GM21737 (cell line): ENCODE results near the gene SCLT1.

Experiments used
- ATAC-seq: cut with Tn5 transposase; IDR thresholded peaks from one replicate; pipeline ENCODE4 v1.9.1; 2021; ENCODE audit warnings: mild to moderate bottlenecking, moderate library complexity; ENCODE audit not compliant: unreplicated experiment

The SCLT1 gene

DNA sequence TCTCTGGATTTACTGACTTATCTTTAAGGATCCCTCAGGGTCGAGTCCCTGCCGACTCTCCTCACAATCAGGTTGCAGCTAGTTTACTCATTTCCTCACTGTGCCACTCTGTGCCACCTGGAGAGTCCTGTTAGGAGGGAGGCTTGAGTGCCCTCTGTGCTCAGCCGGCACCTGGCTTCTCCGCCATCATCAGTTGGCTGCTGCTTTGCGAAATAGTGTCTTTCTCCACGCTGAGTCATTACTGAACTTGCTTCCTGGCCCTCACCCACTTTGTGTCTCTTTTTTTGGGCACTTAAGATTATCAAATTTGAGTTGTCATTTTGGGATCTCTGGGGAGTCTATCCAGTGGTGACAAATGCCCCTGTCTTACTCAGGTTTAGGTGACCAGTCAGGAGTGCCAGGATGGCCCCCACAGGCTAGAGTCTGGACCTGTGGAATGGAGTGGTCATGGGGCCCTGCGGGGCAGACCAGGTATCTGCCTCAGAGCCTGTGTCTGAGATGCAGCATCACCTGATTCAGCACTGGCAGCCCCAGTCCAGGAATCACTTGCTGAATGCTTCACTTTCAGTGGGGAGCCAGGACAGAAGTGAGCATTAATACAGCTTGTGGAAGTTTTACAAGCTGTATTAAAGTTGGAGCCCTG lies 246.1 kb downstream of the SCLT1 start:
- ATAC-seq: no peak

GRCh38 chr4:128846063-128846462 lies 247.3 kb downstream of the SCLT1 start:
- no peak for ATAC-seq

- ATAC-seq: no peak
These were observed 248.4 kb downstream of the SCLT1 start for GRCh38 chr4:128844931-128845330.

DNA sequence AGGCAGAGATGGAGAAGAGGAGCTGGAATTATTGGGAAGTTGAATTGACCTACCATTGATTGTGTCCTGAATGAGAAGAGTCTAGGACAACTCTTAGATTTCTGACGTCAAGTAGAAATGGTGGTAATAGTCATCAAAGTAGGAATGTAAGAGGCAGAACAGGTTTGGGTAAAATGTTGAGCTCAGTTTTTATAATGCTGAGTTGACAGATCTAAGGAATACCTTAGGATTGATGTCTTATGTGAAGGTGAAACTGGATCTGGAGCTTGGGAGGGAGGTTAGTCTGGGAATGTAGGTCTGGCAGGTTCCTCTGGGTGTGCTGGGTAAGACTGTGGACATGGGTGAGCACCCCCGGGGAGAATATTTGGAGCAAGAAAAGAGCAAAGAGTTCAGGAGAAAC lies 251.9 kb downstream of the SCLT1 start:
- ATAC-seq: no peak

GRCh38 chr4:128840711-128841318 lies 252.5 kb downstream of the SCLT1 start:
- no peak for ATAC-seq

- ATAC-seq: no peak
These were observed 255.7 kb downstream of the SCLT1 start for GRCh38 chr4:128837679-128838078.

- no peak for ATAC-seq
These were observed 256.1 kb downstream of the SCLT1 start for GRCh38 chr4:128837198-128837597.

DNA sequence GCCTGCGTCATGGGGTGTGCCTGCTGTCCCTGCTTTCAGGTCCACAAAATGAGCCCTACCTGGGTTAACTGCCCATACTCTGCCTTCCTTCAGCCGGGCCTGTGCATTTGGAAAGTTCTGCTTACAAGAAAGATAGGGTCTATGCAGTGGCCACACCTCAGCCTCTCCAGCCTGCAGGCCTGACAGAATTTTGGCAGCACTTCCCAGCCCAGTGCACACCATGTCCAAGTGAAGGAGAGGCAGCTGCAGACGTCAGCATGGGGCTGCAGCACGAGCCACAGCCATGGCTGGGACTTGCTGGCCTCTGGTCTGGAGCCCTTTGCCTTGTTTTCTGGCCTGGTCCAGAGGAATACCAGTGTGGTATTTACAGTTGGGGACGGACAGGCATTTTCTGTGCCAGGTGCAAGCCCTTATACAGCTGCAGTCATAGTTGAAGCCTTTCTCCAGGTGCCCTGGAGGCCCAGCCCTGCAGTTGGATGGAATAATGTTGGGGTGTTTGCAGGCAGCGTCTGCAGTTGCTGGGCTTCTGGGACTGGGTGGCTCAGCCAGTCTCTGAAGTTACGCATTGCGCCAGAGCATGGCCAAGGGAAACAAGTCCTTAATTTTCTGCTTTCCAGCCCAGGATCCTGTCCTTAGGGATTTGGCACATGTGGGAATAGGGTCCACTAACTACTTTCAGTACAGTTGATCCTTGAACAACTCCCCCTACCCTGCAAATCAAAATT lies 257.7 kb downstream of the SCLT1 start:
- ATAC-seq: no peak
